Esophagus muscularis mucosa (tissue), 4 donors: ENCODE data around the gene RHEBL1. TPM values are rescaled to one million over a fixed set of nuclear protein-coding genes. Genes with fewer than 3 reads are reported as not detected.

ENCODE experiments used
- DNase-seq: peaks from one replicate; pipeline ENCODE4 v3.0.0-alpha.2; 2017; ENCODE audit errors: extremely low spot score
- H3K27ac ChIP-seq, 4 donors: fragments of 200-600 bp; sonication (generic); replicated peaks in 1 of 4; 1 replicate in 3 of 4; 2 replicates in 1 of 4; pipeline ENCODE4 v1.5.1; 2016 to 2019; ENCODE audit warnings: mild to moderate bottlenecking in 1 of 4
- H3K27me3 ChIP-seq, 4 donors: fragments of 200-600 bp; sonication (generic); one replicate each; pipeline versions ENCODE4 v1.5.1 to v1.6.0; 2016 to 2019
- H3K36me3 ChIP-seq, 4 donors: fragments of 200-600 bp; sonication (generic); one replicate each; pipeline ENCODE4 v1.5.1; 2016 to 2019
- H3K4me1 ChIP-seq, 4 donors: fragments of 200-600 bp; sonication (generic); one replicate each; pipeline ENCODE4 v1.5.1; 2016 to 2019
- H3K4me3 ChIP-seq, 4 donors: fragments of 200-600 bp; sonication (generic); 1 replicate in 2 of 4; 2 replicates in 2 of 4; pipeline ENCODE4 v1.5.1; 2016 to 2019; ENCODE audit warnings: mild to moderate bottlenecking in 4 of 4, moderate library complexity in 1 of 4
- H3K9me3 ChIP-seq, 4 donors: fragments of 200-600 bp; sonication (generic); 1 replicate in 3 of 4; 2 replicates in 1 of 4; pipeline ENCODE4 v1.5.1; 2016 to 2019
- EP300 ChIP-seq: sonication (generic); formaldehyde crosslinking; IDR thresholded peaks from one replicate; pipeline ENCODE4 v1.6.1; 2017; ENCODE audit warnings: antibody characterized with exemption
- POLR2A ChIP-seq: fragments of 450-650 bp; IDR thresholded peaks from one replicate; pipeline ENCODE4 v1.6.1; 2017; ENCODE audit warnings: antibody characterized with exemption, moderate library complexity, mild to moderate bottlenecking, low read depth
- POLR2AphosphoS5 ChIP-seq, 2 donors: sonication (generic); formaldehyde crosslinking; IDR thresholded peaks; one replicate each; pipeline ENCODE4 v1.6.1; 2017; ENCODE audit warnings: antibody characterized with exemption in 2 of 2
- WGBS: methylation state at CpG from one replicate; pipeline ENCODE4 v1.1.5; 2018; 5-methylcytosine and 5-hydroxymethylcytosine counted together
- intact Hi-C: fragments of 100-400 bp; cut with DNase I; formaldehyde crosslinking; loops from one replicate; pipeline ENCODE4 v1.15.1; 2023
- total RNA-seq, 4 donors: library from RNA; depleted of rRNA; stranded (reverse); fragments of >200 nt; gene quantifications; one replicate each; pipeline versions ENCODE4 v1.1.0 to v1.2.1, GENCODE V29; 2016
- TF ChIP-seq, protein P1 (sequence below), 3 experiments: fragments of 200-600 bp in 2 of 3; fragments of 450-650 bp in 1 of 3; sonication (generic) in 2 of 3; IDR thresholded peaks; one replicate each; pipeline ENCODE4 v1.5.1; 2017 to 2019; ENCODE audit warnings: antibody characterized with exemption in 3 of 3, mild to moderate bottlenecking in 2 of 3, moderate library complexity in 1 of 3

RHEBL1 gene
- total RNA-seq, 4 donors from 2014 or later = 0.40 to 0.97 TPM; not detected in 2

DNA sequence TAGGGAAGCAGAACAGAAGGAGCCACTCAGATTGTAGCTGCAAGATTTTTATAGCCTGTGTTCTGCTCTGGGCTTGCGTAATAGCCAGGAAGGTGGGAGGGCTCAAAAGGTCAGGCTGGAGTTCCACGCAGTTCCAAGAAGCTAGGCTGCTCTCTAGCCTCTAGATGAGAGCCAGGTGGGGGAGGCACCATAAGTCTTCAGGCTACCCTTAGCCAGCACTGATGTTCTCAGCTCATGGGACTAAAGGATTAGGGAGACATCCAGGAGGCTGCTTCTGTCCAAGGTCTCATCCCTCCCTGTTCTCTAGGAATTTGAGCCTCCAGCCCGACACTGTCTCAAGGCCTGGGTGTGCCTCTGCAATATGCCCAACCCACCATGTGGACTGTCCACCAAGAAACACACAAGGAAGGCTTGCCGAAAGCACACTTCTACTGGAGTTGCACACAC lies 39.2 kb upstream of the RHEBL1 start:
- Histone ChIP-seq H3K27me3 (no peaks in the 10 kb centered on the region), H3K36me3 (peaks cover 4 to 31% (median 24%) of the 10 kb centered on the region in 4 donors), H3K4me1 (peaks cover 53 to 66% (median 64%) of the 10 kb centered on the region in 4 donors), H3K4me3 (peak overlapping the region; percentile 74 to 89 (median 80)), H3K9me3 (no peaks in the 10 kb centered on the region), H3K27ac (peak overlapping the region; percentile 94 to 99 (median 96))
- 9% methylated on average over 4 of the region's 4 CpGs for WGBS
- intact Hi-C loops = no loop called here
- no peak for DNase-seq
- TF ChIP-seq POLR2AphosphoS5 (IDR thresholded peaks at IDR 0.05) (peak; percentile 74 to 81), POLR2A (no peak)

DNA sequence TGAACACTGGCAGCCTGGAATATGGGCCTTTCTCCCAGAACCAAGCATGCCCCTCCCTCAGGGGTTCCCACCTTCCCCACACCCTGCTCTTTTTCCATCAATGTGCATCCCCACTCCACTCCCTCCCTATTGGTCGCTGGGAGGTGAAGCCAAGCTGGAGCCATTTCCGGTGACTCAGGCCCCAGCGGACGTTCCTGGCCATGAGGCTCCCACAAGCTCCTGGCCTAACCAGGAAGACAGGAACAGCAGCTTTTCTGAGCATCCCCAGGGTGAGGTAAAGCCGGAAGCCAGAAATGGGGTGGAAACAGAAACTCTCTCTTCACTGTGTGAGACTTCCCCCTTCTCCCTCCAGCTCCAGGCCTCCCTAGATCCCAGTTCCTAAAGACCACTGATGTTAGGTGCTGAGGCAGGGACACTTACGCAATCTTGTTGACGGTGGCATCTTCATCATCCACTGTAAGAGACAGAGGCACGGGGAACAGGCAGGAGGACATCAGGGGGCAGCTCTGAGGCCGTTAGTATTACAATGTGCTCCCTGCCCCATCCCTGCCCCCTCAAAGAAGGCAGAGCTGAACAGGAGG lies 35.8 kb upstream of the RHEBL1 start:
- TF ChIP-seq POLR2A = no peak
- TF ChIP-seq POLR2AphosphoS5 (IDR thresholded peaks at IDR 0.05) = no peak
- no peak for TF ChIP-seq EP300
- TF ChIP-seq, protein P1, sequence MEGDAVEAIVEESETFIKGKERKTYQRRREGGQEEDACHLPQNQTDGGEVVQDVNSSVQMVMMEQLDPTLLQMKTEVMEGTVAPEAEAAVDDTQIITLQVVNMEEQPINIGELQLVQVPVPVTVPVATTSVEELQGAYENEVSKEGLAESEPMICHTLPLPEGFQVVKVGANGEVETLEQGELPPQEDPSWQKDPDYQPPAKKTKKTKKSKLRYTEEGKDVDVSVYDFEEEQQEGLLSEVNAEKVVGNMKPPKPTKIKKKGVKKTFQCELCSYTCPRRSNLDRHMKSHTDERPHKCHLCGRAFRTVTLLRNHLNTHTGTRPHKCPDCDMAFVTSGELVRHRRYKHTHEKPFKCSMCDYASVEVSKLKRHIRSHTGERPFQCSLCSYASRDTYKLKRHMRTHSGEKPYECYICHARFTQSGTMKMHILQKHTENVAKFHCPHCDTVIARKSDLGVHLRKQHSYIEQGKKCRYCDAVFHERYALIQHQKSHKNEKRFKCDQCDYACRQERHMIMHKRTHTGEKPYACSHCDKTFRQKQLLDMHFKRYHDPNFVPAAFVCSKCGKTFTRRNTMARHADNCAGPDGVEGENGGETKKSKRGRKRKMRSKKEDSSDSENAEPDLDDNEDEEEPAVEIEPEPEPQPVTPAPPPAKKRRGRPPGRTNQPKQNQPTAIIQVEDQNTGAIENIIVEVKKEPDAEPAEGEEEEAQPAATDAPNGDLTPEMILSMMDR (IDR thresholded peaks at IDR 0.05) = no peak
- 45% methylated on average over 9 of the region's 9 CpGs for WGBS
- Histone ChIP-seq H3K4me3 (no peak overlapping the region), H3K4me1 (peaks cover 51 to 65% (median 58%) of the 10 kb centered on the region in 4 donors), H3K36me3 (peaks cover 36 to 65% (median 58%) of the 10 kb centered on the region in 4 donors), H3K27me3 (no peaks in the 10 kb centered on the region), H3K9me3 (no peaks in the 10 kb centered on the region), H3K27ac (peak overlapping the region in 3 of 4 donors; percentile 28 to 46 (median 32))
- DNase-seq = no peak
- intact Hi-C loops = no loop called here

DNA sequence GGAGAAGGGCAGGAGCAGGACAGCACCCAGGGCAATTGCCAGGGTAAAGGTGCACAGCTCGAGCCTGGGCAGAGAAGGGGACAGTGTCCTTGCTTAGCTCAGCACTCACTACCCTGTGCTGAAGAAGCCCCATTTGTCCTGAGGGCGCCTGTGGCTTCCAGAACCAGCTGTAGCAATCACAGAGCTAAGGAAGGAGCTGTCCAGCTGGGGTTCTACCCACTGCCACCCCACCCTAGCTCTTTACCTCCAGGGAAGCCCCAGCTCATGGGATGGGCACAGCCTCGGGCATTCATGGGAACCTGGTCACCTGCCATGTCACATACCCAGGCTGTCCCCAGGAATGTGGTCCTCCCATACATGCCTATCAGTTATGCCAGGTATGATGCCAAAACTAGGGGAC lies 35.0 kb upstream of the RHEBL1 start:
- no peak overlapping the region for H3K27ac ChIP-seq
- intact Hi-C loops = no loop called here
- TF ChIP-seq, protein P1 (IDR thresholded peaks at IDR 0.05) = no peak
- TF ChIP-seq POLR2AphosphoS5 (IDR thresholded peaks at IDR 0.05) (no peak), EP300 (no peak), POLR2A (no peak)
- H3K36me3 ChIP-seq = peaks cover 44 to 73% (median 66%) of the 10 kb centered on the region in 4 donors
- H3K9me3 ChIP-seq = no peaks in the 10 kb centered on the region
- 41% methylated on average over 3 of the region's 3 CpGs for WGBS
- no peaks in the 10 kb centered on the region for H3K27me3 ChIP-seq
- no peak overlapping the region for H3K4me3 ChIP-seq
- H3K4me1 ChIP-seq = peaks cover 51 to 65% (median 58%) of the 10 kb centered on the region in 4 donors
- DNase-seq = no peak

DNA sequence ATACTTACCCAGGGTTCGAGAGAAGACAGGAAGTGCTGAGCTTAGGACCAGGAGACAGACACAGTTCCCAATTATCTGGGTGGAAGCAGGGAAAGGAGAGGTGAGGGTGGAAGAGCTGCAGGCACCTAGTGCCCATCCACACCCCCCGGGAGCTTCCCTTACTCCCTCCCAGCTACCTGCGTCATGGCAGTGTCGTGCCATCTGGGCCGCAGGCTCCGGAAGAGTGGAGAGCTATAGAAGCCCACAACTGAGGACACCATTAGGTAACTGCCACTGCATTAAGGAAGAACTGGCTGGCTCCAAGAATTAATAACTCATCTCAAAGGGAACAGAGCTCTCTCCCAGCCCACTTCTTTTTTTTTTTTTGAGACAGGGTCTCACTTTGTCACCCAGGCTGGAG lies 30.6 kb upstream of the RHEBL1 start:
- Histone ChIP-seq H3K27me3 (no peaks in the 10 kb centered on the region), H3K4me3 (no peak overlapping the region), H3K9me3 (no peaks in the 10 kb centered on the region), H3K4me1 (peaks cover 13 to 21% (median 15%) of the 10 kb centered on the region in 4 donors), H3K36me3 (peaks cover 63 to 95% (median 86%) of the 10 kb centered on the region in 4 donors), H3K27ac (no peak overlapping the region)
- DNase-seq = no peak
- WGBS = 92% methylated on average over 6 of the region's 6 CpGs
- intact Hi-C loops = no loop called here
- no peak for TF ChIP-seq POLR2A
- no peak for TF ChIP-seq POLR2AphosphoS5 (IDR thresholded peaks at IDR 0.05)

DNA sequence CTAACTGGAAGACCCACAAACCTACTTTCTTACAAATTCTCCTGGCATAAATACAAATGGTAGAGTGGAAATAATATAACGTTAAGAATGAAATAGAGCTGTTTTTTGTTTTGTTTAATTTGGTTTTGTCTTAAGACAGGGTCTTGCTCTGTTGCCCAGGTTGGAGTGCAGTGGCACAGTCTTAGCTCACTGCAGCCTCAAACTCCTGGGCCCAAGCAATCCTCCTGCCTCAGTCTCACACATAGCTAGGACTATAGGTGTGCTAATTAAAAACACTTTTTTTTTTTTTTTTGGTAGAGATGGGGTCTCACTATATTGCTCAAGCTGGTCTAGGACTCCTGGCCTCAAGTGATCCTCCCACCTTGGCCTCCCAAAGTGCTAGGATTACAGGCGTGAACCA lies 28.9 kb upstream of the RHEBL1 start:
- intact Hi-C loops = no loop called here
- H3K36me3 ChIP-seq = peaks cover 56 to 79% (median 73%) of the 10 kb centered on the region in 4 donors
- H3K4me1 ChIP-seq = peaks cover 12 to 19% (median 14%) of the 10 kb centered on the region in 4 donors
- no peak for TF ChIP-seq POLR2AphosphoS5 (IDR thresholded peaks at IDR 0.05)
- TF ChIP-seq EP300 = no peak
- TF ChIP-seq POLR2A = no peak
- TF ChIP-seq, protein P1 (IDR thresholded peaks at IDR 0.05) = no peak
- H3K27me3 ChIP-seq = peaks cover 0 to 13% (median 9%) of the 10 kb centered on the region in 4 donors
- DNase-seq = no peak
- 91% methylated on average over 2 of the region's 2 CpGs for WGBS
- H3K9me3 ChIP-seq = no peaks in the 10 kb centered on the region
- no peak overlapping the region for H3K27ac ChIP-seq
- H3K4me3 ChIP-seq = no peak overlapping the region
